Measurements from ENCODE around the gene SPATA46. TPM values are rescaled to one million over a fixed set of nuclear protein-coding genes. Genes with fewer than 3 reads are reported as not detected.

SPATA46 gene
- total and polyA plus RNA-seq, 7 donors = not detected

DNA sequence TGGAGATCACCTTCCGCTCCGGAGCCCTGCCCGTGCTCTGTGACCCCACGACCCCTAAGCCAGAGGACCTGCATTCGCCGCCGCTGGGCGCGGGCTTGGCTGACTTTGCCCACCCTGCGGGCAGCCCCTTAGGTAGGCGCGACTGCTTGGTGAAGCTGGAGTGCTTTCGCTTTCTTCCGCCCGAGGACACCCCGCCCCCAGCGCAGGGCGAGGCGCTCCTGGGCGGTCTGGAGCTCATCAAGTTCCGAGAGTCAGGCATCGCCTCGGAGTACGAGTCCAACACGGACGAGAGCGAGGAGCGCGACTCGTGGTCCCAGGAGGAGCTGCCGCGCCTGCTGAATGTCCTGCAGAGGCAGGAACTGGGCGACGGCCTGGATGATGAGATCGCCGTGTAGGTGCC lies 9.6 kb downstream of the SPATA46 start:
- intact Hi-C loops (cut with DNase I) = no loop called here

GRCh38 chr1:162366671-162367070 lies 10.0 kb downstream of the SPATA46 start:
- H3K4me3 ChIP-seq = peak overlapping the region in 3 of 4 donors; percentile 30 to 47 (median 44)
- no peaks in the 10 kb centered on the region for H3K4me1 ChIP-seq
- no peaks in the 10 kb centered on the region for H3K9me3 ChIP-seq
- peaks cover 0 to 6% (median 0%) of the 10 kb centered on the region in 4 donors for H3K36me3 ChIP-seq
- H3K27ac ChIP-seq = peak overlapping the region in 2 of 4 donors; percentile 48 to 64
- DNase-seq = no peak
- TF ChIP-seq EP300 (IDR thresholded peaks at IDR 0.05) (no peak), POLR2A (IDR thresholded peaks at IDR 0.05) (no peak), CTCF (IDR thresholded peaks at IDR 0.05) (no peak), POLR2AphosphoS5 (IDR thresholded peaks at IDR 0.05) (no peak)
- 87 to 89% methylated on average over 9 of the region's 9 CpGs for WGBS, 2 donors
- intact Hi-C loops (cut with DNase I) = no loop called here
- no peaks in the 10 kb centered on the region for H3K27me3 ChIP-seq

More for the DNA sequence above, 9.6 kb downstream of the SPATA46 start:
- Histone ChIP-seq H3K4me1 (no peaks in the 10 kb centered on the region), H3K36me3 (peaks cover 0 to 6% (median 0%) of the 10 kb centered on the region in 4 donors), H3K4me3 (peak overlapping the region in 3 of 4 donors; percentile 30 to 47 (median 44)), H3K9me3 (no peaks in the 10 kb centered on the region), H3K27me3 (no peaks in the 10 kb centered on the region), H3K27ac (peak overlapping the region in 2 of 4 donors; percentile 48 to 64)
- WGBS, 2 donors = 90 to 94% methylated on average over 36 of the region's 36 CpGs
- no peak for DNase-seq
- no peak for TF ChIP-seq CTCF (IDR thresholded peaks at IDR 0.05)
- TF ChIP-seq POLR2AphosphoS5 (IDR thresholded peaks at IDR 0.05) = peak in 1 of 4 donors; percentile 58

- H3K27me3 ChIP-seq = no peaks in the 10 kb centered on the region
- no peak for TF ChIP-seq POLR2A (IDR thresholded peaks at IDR 0.05)
- no peak for TF ChIP-seq POLR2AphosphoS5 (IDR thresholded peaks at IDR 0.05)
- TF ChIP-seq EP300 (IDR thresholded peaks at IDR 0.05) = no peak
- TF ChIP-seq CTCF (IDR thresholded peaks at IDR 0.05) = no peak
- no peaks in the 10 kb centered on the region for H3K4me1 ChIP-seq
- intact Hi-C loops (cut with DNase I) = no loop called here
- H3K4me3 ChIP-seq = no peak overlapping the region
- 72% methylated on average over 4 of the region's 4 CpGs for WGBS, 2 donors
- H3K9me3 ChIP-seq = no peaks in the 10 kb centered on the region
- no peak overlapping the region for H3K27ac ChIP-seq
- DNase-seq = no peak
- peaks cover 0 to 9% (median 0%) of the 10 kb centered on the region in 4 donors for H3K36me3 ChIP-seq
These were observed 10.5 kb downstream of the SPATA46 start for GRCh38 chr1:162366149-162366548.

DNA sequence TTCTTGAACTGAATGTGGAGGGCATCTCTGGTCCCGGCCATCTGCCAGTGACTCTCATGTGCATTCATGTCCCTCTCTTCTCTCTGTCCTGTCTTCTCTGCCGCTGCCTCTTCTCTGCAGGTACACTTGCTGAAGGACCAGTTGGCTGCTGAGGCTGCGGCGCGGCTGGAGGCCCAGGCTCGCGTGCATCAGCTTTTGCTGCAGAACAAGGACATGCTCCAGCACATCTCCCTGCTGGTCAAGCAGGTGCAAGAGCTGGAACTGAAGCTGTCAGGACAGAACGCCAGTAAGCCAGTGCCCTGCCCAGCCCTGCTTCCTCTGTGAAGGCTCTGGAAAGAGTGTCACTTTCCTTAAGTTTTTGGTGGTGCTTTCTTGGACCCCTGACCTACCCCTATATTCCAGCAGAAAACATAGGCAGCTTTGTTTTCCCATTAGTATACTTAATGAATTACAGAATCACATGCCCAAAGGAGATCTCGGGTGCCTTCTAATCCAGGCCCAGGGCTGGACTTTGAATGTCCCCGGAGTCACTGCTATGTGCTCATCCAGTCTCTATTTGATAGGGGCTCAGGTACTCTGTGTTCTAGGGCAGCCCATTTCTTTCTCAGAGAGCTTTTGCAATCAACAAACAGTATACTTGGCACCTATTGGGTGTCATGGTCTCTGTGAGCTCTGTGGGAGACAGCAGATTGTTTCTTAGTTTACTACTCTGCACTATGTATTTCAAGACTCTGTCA lies 11.2 kb downstream of the SPATA46 start:
- TF ChIP-seq EP300 (IDR thresholded peaks at IDR 0.05) (no peak), CTCF (IDR thresholded peaks at IDR 0.05) (no peak), POLR2AphosphoS5 (IDR thresholded peaks at IDR 0.05) (no peak), POLR2A (IDR thresholded peaks at IDR 0.05) (no peak)
- intact Hi-C loops (cut with DNase I) = no loop called here

More for the DNA sequence above, 11.2 kb downstream of the SPATA46 start:
- Histone ChIP-seq H3K27me3 (no peaks in the 10 kb centered on the region), H3K4me1 (no peaks in the 10 kb centered on the region), H3K36me3 (peaks cover 0 to 16% (median 0%) of the 10 kb centered on the region in 4 donors), H3K9me3 (no peaks in the 10 kb centered on the region), H3K27ac (no peak overlapping the region), H3K4me3 (no peak overlapping the region)
- no peak for DNase-seq
- WGBS, 2 donors = 89 to 95% methylated on average over 10 of the region's 10 CpGs
